Middle frontal gyrus (tissue), 1 donor: Measurements from ENCODE around the gene PUS1.
"Not testable (repeated sequence)": the region's sequence is repeated elsewhere in the genome, so short reads cannot be mapped to it uniquely, and the experiment has no call there.

Experiments used
- DNase-seq: peaks from one replicate; pipeline ENCODE4 v3.0.0-alpha.2; 2015; ENCODE audit warnings: low spot score; ENCODE audit errors: extremely low spot score

The PUS1 gene

GRCh38 chr12:131928711-131929580 is at the start of gene PUS1:
Gene PUS1, plus strand, starts transcription at chr12:131929276. Its CDS starts 447 bp downstream, at chr12:131929723.
- peak; percentile 90 for DNase-seq

- no peak for DNase-seq
Observed at GRCh38 chr12:131882804-131883520, 46.1 kb upstream of the PUS1 start.

- no peak for DNase-seq
Observed at GRCh38 chr12:131883521-131883900, 45.6 kb upstream of the PUS1 start.

- DNase-seq, result not testable (repeated sequence)
Observed at GRCh38 chr12:131885076-131885475, 44.0 kb upstream of the PUS1 start.

- no peak for DNase-seq
Observed at GRCh38 chr12:131885543-131886057, 43.5 kb upstream of the PUS1 start.

GRCh38 chr12:131891722-131892121 is 37.4 kb upstream of the PUS1 start:
- DNase-seq, result not testable (repeated sequence)

GRCh38 chr12:131892711-131893604 is 36.1 kb upstream of the PUS1 start:
- DNase-seq, result no peak

- no peak for DNase-seq
Observed at GRCh38 chr12:131893605-131894312, 35.3 kb upstream of the PUS1 start.

- peak; percentile 85 for DNase-seq
Observed at GRCh38 chr12:131894313-131894860, 34.7 kb upstream of the PUS1 start, which contains the start of gene ULK1. Gene ULK1, plus strand, starts transcription at chr12:131894622. Its CDS starts 380 bp downstream, at chr12:131895002.

- no peak for DNase-seq
Observed at GRCh38 chr12:131894981-131895639, 34.0 kb upstream of the PUS1 start.

GRCh38 chr12:131895640-131896079 is 33.4 kb upstream of the PUS1 start:
- no peak for DNase-seq

GRCh38 chr12:131896080-131896810 is 32.8 kb upstream of the PUS1 start:
- peak; percentile 66 for DNase-seq

- peak; percentile 70 for DNase-seq
Observed at GRCh38 chr12:131896811-131897270, 32.2 kb upstream of the PUS1 start.

- DNase-seq, result no peak
Observed at GRCh38 chr12:131897276-131897675, 31.8 kb upstream of the PUS1 start.

GRCh38 chr12:131897875-131898274 is 31.2 kb upstream of the PUS1 start:
- DNase-seq, result no peak

- DNase-seq, result no peak
Observed at GRCh38 chr12:131900397-131900796, 28.7 kb upstream of the PUS1 start.

GRCh38 chr12:131901431-131902331 is 27.4 kb upstream of the PUS1 start:
- no peak for DNase-seq
